ENCODE results near the gene ZNF460. TPM values are rescaled to one million over a fixed set of nuclear protein-coding genes. Genes with fewer than 3 reads are reported as not detected.

Gene ZNF460
- total RNA-seq, 1 experiment from 2014 or later, result 65.9 TPM

GRCh38 chr19:57245959-57246358, 34.3 kb upstream of the ZNF460 start:
- Histone ChIP-seq H2AFZ (ENCODE audit: low read length) (no peak overlapping the region), H2BK15ac (ENCODE audit: low read depth, low read length) (no peak overlapping the region), H3K56ac (ENCODE audit: insufficient read length, low read depth, low read length) (no peak overlapping the region), H3T11ph (ENCODE audit: low read length) (no peak overlapping the region), H3K18ac (ENCODE audit: insufficient read length, low read depth, low read length) (no peak overlapping the region), H3K4ac (ENCODE audit: low read depth, low read length) (no peak overlapping the region), H3K9me3 (ENCODE audit: control insufficient read depth, low read depth, low read length) (no peaks in the 10 kb centered on the region), H4K8ac (replicated peaks; ENCODE audit: insufficient read length, low read depth, low read length) (no peak overlapping the region), H2BK120ac (ENCODE audit: low read depth, low read length, poor library complexity, severe bottlenecking) (no peak overlapping the region), H4K5ac (ENCODE audit: insufficient read length, low read depth, low read length) (no peak overlapping the region), H3K27ac (ENCODE audit: insufficient read length, low read depth, low read length) (no peak overlapping the region), H2BK20ac (ENCODE audit: low read depth, low read length, poor library complexity, severe bottlenecking) (no peak overlapping the region), H3K79me1 (ENCODE audit: insufficient read depth, low read depth, low read length, poor library complexity, severe bottlenecking) (peaks cover 4% of the 10 kb centered on the region), H3K23ac (ENCODE audit: insufficient read length, low read depth, low read length) (no peak overlapping the region), H2AK5ac (ENCODE audit: insufficient read length, low read length) (no peak overlapping the region), H3K9ac (ENCODE audit: extremely low read depth, insufficient read length, low read length) (no peak overlapping the region), H3K27me3 (ENCODE audit: insufficient read depth, low read length) (no peaks in the 10 kb centered on the region), H2BK12ac (ENCODE audit: insufficient read length, low read depth, low read length) (no peak overlapping the region), H2BK5ac (ENCODE audit: insufficient read length, low read length) (no peak overlapping the region), H4K20me1 (ENCODE audit: control insufficient read depth, insufficient read depth, insufficient read length) (no peaks in the 10 kb centered on the region), H3K79me2 (ENCODE audit: insufficient read depth, low read length) (peaks cover 15% of the 10 kb centered on the region; the same call in 1 of the 2 replicates), H4K91ac (ENCODE audit: insufficient read length, low read depth, low read length) (no peak overlapping the region), H3K4me2 (ENCODE audit: insufficient read depth, insufficient read length, low read length) (no peak overlapping the region), H3K4me1 (ENCODE audit: insufficient read depth, low read length) (no peaks in the 10 kb centered on the region), H3K23me2 (ENCODE audit: insufficient read length, low read depth, low read length, poor library complexity, severe bottlenecking) (peaks cover 7% of the 10 kb centered on the region), H3K14ac (ENCODE audit: insufficient read depth, low read length) (no peak overlapping the region)
- no peaks in the 10 kb centered on the region for H3K9me3 Mint-ChIP-seq
- no peaks in the 10 kb centered on the region for H3K27me3 Mint-ChIP-seq (ENCODE audit: low read depth)
- H3K27ac Mint-ChIP-seq, result no peak overlapping the region
- no peak for DNase-seq
- H3K4me1 Mint-ChIP-seq, result peaks cover 6 to 9% of the 10 kb centered on the region in 2 experiments
- no CpG with 5 or more reads among the region's 6 CpGs for WGBS (ENCODE audit: extremely low coverage, insufficient read length, low lambda C conversion rate)
- peaks cover 22 to 52% (median 49%) of the 10 kb centered on the region in 3 experiments; a peak in 6 of 7 replicates for H3K36me3 Mint-ChIP-seq (ENCODE audit: insufficient read depth in 1 of 3, low read depth in 3 of 3)
- no peak overlapping the region for H3K4me3 Mint-ChIP-seq
- TF ChIP-seq CTCF (conservative IDR thresholded peaks at IDR 0.05), result no peak
